IPS DF 6.9 (cell line): ENCODE measurements around the gene SCUBE3.

ENCODE experiments used
- DNase-seq: peaks from one replicate; pipeline ENCODE4 v3.0.0-alpha.2; 2013; ENCODE audit warnings: low read depth, low spot score
- H3K27ac ChIP-seq: one replicate; pipeline ENCODE4 v1.5.1; 2013; ENCODE audit warnings: low read length, control low read depth
- H3K27me3 ChIP-seq: 2 replicates; pipeline ENCODE4 v1.6.1; 2013; ENCODE audit warnings: mild to moderate bottlenecking, low read length; ENCODE audit not compliant: control insufficient read depth, insufficient read depth
- H3K36me3 ChIP-seq: 2 replicates; pipeline ENCODE4 v1.6.1; 2013; ENCODE audit warnings: low read length; ENCODE audit not compliant: control insufficient read depth, insufficient read depth
- H3K4me1 ChIP-seq: 2 replicates; pipeline ENCODE4 v1.6.1; 2013; ENCODE audit warnings: low read length; ENCODE audit not compliant: control insufficient read depth, insufficient read depth
- H3K4me3 ChIP-seq: 2 replicates; pipeline ENCODE4 v1.5.1; 2013; ENCODE audit warnings: mild to moderate bottlenecking, low read length
- H3K9me3 ChIP-seq: 2 replicates; pipeline ENCODE4 v1.6.1; 2013; ENCODE audit warnings: low read length, inconsistent platforms; ENCODE audit not compliant: control insufficient read depth, insufficient read depth
- WGBS: extraction: QIAGEN DNeasy Blood & Tissue Kit; methylation state at CpG from one replicate; pipeline ENCODE4 v1.1.7; 2013; ENCODE audit warnings: mixed read lengths, missing lambda C conversion rate; ENCODE audit not compliant: insufficient read length, insufficient coverage; 5-methylcytosine and 5-hydroxymethylcytosine counted together

The SCUBE3 gene

GRCh38 chr6:35248965-35249364 lies 35.2 kb downstream of the SCUBE3 start:
- DNase-seq, result no peak
- H3K4me3 ChIP-seq, result no peak overlapping the region
- H3K9me3 ChIP-seq, result no peaks in the 10 kb centered on the region
- H3K27me3 ChIP-seq, result no peaks in the 10 kb centered on the region
- H3K27ac ChIP-seq, result no peak overlapping the region
- H3K4me1 ChIP-seq, result peaks cover 4% of the 10 kb centered on the region
- WGBS, result no CpG with 5 or more reads among the region's 3 CpGs
- no peaks in the 10 kb centered on the region for H3K36me3 ChIP-seq

- Histone ChIP-seq H3K36me3 (no peaks in the 10 kb centered on the region), H3K4me1 (peaks cover 4% of the 10 kb centered on the region), H3K9me3 (no peaks in the 10 kb centered on the region), H3K4me3 (no peak overlapping the region), H3K27ac (no peak overlapping the region), H3K27me3 (no peaks in the 10 kb centered on the region)
- no CpG with 5 or more reads among the region's 3 CpGs for WGBS
- no peak for DNase-seq
Observed at GRCh38 chr6:35251949-35252348, 38.2 kb downstream of the SCUBE3 start.

GRCh38 chr6:35253249-35253648 lies 39.5 kb downstream of the SCUBE3 start:
- Histone ChIP-seq H3K4me1 (peaks cover 4% of the 10 kb centered on the region), H3K27me3 (no peaks in the 10 kb centered on the region), H3K9me3 (no peaks in the 10 kb centered on the region), H3K4me3 (no peak overlapping the region), H3K27ac (no peak overlapping the region), H3K36me3 (no peaks in the 10 kb centered on the region)
- no CpG with 5 or more reads among the region's 1 CpG for WGBS
- no peak for DNase-seq

GRCh38 chr6:35258336-35258735 lies 44.6 kb downstream of the SCUBE3 start:
- Histone ChIP-seq H3K9me3 (no peaks in the 10 kb centered on the region), H3K36me3 (no peaks in the 10 kb centered on the region), H3K27ac (no peak overlapping the region), H3K4me3 (peak overlapping the region; percentile 62; the same call in 1 of the 2 replicates), H3K4me1 (no peaks in the 10 kb centered on the region), H3K27me3 (no peaks in the 10 kb centered on the region)
- no peak for DNase-seq
- WGBS, result no CpG with 5 or more reads among the region's 7 CpGs

- Histone ChIP-seq H3K36me3 (no peaks in the 10 kb centered on the region), H3K27ac (no peak overlapping the region), H3K9me3 (no peaks in the 10 kb centered on the region), H3K4me3 (peak overlapping the region; percentile 62), H3K4me1 (no peaks in the 10 kb centered on the region), H3K27me3 (no peaks in the 10 kb centered on the region)
- DNase-seq, result no peak
- WGBS, result no CpG with 5 or more reads among the region's 20 CpGs
Observed at GRCh38 chr6:35258858-35259193, 45.1 kb downstream of the SCUBE3 start.

GRCh38 chr6:35259194-35259947 lies 45.6 kb downstream of the SCUBE3 start, which contains the start of gene ZNF76:
Gene ZNF76, plus strand, starts transcription at chr6:35259735. Its CDS starts 21,417 bp downstream, at chr6:35281152.
- WGBS, result no CpG with 5 or more reads among the region's 82 CpGs
- DNase-seq, result peak; percentile 90
- no peaks in the 10 kb centered on the region for H3K4me1 ChIP-seq

GRCh38 chr6:35259948-35260590 lies 46.3 kb downstream of the SCUBE3 start:
- Histone ChIP-seq H3K36me3 (no peaks in the 10 kb centered on the region), H3K4me3 (peak overlapping the region; percentile 82; the same call in 1 of the 2 replicates), H3K27ac (no peak overlapping the region), H3K27me3 (no peaks in the 10 kb centered on the region), H3K9me3 (no peaks in the 10 kb centered on the region), H3K4me1 (no peaks in the 10 kb centered on the region)
- WGBS, result no CpG with 5 or more reads among the region's 23 CpGs
- DNase-seq, result peak; percentile 81

More at GRCh38 chr6:35259194-35259947, 45.6 kb downstream of the SCUBE3 start, which contains the start of gene ZNF76:
- no peaks in the 10 kb centered on the region for H3K9me3 ChIP-seq
- H3K4me3 ChIP-seq, result peak within 1 kb of the TSS; percentile 82
- no peak within 1 kb of the TSS for H3K27ac ChIP-seq
- H3K27me3 ChIP-seq, result no peaks in the 10 kb centered on the region
- H3K36me3 ChIP-seq, result no peaks in the 10 kb centered on the region

- Histone ChIP-seq H3K4me3 (no peak overlapping the region; the same call in 1 of the 2 replicates), H3K27me3 (no peaks in the 10 kb centered on the region), H3K27ac (no peak overlapping the region), H3K4me1 (no peaks in the 10 kb centered on the region), H3K36me3 (no peaks in the 10 kb centered on the region), H3K9me3 (no peaks in the 10 kb centered on the region)
- no CpG with 5 or more reads among the region's 6 CpGs for WGBS
- no peak for DNase-seq
Observed at GRCh38 chr6:35260591-35261570, 47.1 kb downstream of the SCUBE3 start.

GRCh38 chr6:35262596-35262995 lies 48.8 kb downstream of the SCUBE3 start:
- no peaks in the 10 kb centered on the region for H3K36me3 ChIP-seq
- H3K27me3 ChIP-seq, result no peaks in the 10 kb centered on the region
- no peaks in the 10 kb centered on the region for H3K9me3 ChIP-seq
- no CpG with 5 or more reads among the region's 2 CpGs for WGBS
- H3K4me3 ChIP-seq, result no peak overlapping the region
- no peaks in the 10 kb centered on the region for H3K4me1 ChIP-seq
- H3K27ac ChIP-seq, result no peak overlapping the region
- DNase-seq, result no peak

- Histone ChIP-seq H3K27me3 (no peaks in the 10 kb centered on the region), H3K27ac (no peak overlapping the region), H3K36me3 (no peaks in the 10 kb centered on the region), H3K4me1 (no peaks in the 10 kb centered on the region), H3K4me3 (no peak overlapping the region), H3K9me3 (no peaks in the 10 kb centered on the region)
- no peak for DNase-seq
Observed at GRCh38 chr6:35264550-35265274, 51.0 kb downstream of the SCUBE3 start.
